GM12874 (cell line): ENCODE data around the gene KSR1.

Experiments
- TF ChIP-seq, protein P1 (sequence below): IDR thresholded peaks from 2 replicates; pipeline ENCODE4 v1.5.1; 2011; ENCODE audit warnings: low read depth, mild to moderate bottlenecking, control low read depth, low read length, moderate library complexity; ENCODE audit not compliant: insufficient read depth

KSR1 gene

DNA sequence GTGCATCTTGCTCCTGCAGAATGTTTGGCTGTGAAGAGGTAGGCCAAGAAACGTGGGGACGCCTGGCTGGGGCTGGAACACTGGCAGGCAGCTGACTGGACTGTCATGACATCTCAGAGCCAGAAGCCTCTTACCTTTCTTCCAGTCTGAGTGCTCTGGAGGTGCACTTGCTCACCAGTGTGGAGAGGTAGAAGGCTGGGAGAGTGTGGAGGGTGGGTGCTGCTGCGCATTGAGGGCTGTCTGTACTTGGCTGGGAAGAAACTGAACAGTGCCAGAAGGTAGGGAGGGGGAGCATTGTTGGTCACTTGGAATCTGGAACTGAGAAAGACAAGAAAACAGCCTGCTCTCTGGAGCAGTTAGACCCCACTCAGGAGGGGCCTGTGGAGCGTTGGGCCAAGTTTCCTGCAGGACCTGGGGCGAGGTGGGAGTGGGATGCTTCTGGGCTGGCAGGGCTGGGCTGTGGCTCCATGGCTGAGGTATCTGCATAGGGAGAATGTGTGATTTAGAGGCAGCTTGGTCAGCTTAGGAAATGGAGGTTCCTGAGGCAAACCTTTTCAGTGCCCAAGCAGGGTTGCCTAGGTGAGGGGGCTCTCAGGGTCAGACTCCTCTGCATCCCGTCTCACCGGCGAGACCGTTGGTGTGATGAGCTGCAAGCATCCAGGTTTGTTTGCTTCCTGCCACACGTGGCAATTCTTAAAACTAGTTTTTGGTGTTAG lies 55.1 kb downstream of the KSR1 start:
- TF ChIP-seq, protein P1, sequence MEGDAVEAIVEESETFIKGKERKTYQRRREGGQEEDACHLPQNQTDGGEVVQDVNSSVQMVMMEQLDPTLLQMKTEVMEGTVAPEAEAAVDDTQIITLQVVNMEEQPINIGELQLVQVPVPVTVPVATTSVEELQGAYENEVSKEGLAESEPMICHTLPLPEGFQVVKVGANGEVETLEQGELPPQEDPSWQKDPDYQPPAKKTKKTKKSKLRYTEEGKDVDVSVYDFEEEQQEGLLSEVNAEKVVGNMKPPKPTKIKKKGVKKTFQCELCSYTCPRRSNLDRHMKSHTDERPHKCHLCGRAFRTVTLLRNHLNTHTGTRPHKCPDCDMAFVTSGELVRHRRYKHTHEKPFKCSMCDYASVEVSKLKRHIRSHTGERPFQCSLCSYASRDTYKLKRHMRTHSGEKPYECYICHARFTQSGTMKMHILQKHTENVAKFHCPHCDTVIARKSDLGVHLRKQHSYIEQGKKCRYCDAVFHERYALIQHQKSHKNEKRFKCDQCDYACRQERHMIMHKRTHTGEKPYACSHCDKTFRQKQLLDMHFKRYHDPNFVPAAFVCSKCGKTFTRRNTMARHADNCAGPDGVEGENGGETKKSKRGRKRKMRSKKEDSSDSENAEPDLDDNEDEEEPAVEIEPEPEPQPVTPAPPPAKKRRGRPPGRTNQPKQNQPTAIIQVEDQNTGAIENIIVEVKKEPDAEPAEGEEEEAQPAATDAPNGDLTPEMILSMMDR: no peak

DNA sequence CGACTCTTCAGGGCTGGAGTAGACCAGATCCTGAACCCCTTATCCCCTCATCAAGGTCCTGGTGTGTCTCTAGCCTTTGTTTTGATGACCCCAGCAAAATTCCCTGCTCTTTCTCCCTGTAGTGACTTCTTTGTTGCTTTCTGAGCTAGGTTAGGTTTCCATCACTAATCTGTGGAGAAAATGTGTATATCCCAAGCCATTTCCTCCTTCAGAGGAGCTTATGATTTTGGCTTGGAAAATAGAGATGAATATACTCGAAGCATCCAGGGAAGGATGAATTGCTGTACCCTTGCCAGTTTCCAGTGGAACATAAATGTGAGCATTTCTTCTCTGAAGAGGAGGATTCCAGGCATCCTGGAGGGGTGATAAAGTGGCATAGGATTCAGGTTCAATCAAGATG lies 55.8 kb downstream of the KSR1 start:
- TF ChIP-seq, protein P1: no peak

DNA sequence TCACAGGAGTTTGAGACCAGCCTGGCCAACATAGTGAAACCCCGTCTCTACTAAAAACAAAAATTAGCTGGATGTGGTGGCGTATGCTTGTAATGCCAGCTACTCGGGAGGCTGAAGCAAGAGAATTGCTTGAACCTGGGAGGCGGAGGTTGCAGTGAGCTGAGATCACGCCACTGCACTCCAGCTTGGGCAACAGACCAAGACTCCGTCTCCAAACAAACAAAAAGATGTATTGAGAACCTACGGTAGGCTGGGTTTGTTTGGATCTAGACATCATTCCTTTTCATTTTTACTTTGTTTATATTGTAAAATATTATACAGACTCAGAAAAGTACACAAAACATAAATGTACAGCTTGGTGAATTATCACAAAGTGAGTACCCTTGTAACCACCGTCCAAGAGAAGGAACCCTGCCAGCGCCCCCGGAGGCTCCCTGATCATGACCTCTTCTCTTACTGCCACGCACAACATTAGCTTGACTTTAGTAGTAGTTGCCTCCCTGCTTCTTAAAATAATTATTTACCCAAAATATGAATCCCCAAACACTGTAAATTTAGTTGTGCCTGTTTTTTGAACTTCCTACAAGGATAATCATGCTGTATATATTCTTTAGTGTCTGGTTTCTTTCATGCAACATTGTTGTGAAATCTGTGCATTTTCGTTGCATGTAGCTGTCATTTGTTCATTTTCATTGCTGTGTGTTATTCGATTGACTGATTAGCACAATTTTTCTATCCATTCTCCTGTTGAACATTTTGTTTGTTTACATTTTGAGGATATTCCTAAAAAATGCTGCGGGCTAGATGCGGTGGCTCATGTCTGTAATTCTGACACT lies 56.5 kb downstream of the KSR1 start:
- TF ChIP-seq, protein P1: no peak

DNA sequence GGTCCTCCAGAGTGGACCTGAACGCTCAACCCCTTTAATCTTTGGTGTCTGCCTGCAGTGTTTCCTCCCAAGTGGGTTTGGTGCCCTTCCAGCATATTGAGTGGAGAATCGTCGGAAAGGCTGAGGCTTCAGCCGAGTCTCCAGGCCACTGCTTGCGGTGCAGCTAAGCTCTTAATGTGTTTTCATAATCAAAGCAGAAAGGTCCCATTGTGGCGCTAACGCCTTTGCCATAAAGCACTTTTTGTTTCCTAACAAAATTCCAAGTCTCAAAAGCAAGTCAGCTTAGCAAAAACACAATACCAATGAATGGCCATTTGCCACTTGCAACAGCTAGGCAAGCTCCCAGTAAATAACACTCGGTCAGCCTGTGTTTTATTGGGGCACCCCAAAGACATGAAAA lies 57.6 kb downstream of the KSR1 start:
- TF ChIP-seq, protein P1: no peak

DNA sequence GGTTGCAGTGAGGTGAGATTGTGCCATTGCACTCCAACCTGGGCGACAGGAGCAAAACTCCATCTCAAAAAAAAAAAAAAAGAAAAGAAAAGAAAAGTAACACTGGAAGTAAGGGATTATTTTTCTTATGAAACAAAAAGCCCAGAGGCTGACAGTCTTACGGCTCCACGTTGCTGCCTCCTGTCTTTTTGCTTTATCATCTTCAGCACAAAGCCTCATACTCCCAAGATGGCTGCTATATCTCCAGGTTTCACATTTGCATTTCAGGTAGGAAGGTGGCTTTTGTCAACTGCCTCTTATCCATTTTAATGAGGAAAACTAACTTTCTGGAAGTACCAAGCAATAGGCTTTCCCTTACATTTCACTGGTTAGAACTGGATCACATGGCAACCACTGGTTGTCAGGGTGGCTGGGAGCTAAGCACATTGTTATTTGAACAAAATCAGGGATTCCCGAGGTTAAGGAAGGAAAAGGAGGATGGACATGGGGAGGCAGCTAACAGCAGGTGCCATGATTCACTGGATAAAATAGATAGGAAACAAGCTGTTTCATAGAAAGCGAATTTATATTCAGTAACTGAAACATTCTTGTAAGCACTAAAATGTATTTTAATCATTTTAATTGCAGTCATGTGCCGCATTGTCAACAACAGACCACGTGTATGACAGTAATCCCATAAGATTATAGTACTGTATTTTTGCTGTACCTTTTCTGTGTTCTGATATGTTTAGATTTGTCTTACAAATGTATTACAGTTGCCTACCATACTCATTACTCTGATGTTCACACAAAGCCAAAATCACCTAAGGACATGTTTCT lies 58.6 kb downstream of the KSR1 start:
- TF ChIP-seq, protein P1: no peak

DNA sequence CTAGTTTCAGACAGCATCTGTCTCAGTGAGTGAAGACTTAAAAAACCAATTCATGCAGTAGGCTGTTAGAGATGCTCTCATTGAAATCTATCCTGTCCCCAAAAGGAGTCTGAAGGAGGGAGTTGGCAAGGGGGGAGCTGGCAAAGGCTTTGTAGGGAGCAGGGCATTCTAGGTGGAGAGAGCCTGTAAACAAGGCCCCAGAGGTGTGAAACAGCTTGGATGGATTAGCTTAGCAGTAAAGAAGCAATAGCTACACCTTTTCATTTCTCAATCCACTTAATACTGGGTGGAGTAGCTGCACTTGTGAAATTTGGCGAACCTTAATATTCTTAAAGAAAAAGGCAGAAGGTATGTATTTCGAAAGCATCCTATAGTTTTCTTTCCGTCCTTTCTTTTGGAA lies 61.8 kb downstream of the KSR1 start:
- TF ChIP-seq, protein P1: no peak
